ENCODE results near the gene RHBDL1. TPM values are rescaled to one million over a fixed set of nuclear protein-coding genes. Genes with fewer than 3 reads are reported as not detected.
A peak's percentile ranks its signal among the peaks of the same experiment; 100 is the strongest.

RHBDL1 gene
- total and polyA plus RNA-seq, 2 experiments from 2014 or later, result 0.90 to 2.1 TPM

DNA sequence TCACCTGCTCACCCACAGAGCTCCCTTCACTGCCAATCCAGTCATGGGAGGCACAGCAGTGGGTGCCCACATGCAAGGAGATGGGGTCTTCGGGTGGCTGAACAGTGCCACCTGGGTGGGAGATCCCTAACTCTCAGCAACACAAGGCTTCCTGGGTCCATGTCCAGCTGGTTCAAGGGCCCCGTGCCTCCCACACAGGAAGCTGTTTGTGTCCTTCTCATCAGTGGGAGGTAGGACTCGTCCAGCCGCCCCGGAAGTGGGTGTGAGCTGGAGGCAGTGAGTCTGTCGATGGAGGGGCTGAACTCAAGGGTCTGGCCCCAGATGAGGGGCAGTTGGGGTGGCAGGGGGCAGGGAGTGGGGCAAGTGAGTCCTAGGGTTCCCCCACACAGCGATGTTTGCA lies 28.6 kb downstream of the RHBDL1 start:
- in situ Hi-C loops (cut with MboI), result no loop called here

DNA sequence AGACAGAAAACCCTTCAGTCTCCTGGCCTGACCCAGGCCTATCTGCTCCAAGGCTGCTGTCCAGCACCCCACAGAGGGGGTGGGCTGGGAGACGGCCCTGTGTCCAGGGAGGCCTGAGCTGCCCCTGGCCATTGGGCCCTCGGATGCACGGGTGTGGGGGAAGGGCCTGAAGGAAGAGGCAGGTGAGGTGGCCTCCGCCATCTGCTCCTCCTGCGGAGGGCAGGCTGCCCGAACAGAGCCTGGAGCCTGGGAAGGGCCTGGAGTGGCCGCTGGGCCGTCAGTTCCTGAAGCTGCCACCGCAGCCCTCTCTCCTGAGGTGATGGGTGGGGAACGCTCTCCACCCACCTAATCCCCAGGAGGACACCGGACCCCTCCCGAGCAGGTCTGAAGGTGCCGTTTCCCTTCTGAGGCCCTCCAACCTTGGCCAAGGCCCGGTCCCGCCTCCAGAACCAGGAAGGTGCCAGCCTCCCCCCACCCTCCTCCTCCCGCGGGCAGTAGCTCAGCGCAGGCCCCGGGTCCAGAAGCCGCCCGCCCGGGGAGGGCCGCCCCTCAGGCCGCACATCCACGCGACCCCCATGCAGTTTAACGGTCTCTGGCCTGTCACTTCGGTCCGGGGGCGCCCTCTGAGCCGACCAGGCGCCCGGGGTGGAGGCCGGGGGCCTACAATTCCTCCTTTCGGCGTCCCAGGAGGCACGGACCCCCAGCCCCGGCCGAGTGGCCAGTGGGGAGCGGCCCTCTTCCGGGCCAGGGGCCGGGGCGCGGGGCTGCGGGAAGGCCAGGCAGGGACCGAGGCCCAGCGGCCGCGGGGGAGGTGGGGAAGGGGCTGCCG lies 29.3 kb downstream of the RHBDL1 start:
- peaks cover 40% of the 10 kb centered on the region for H3K27me3 ChIP-seq (replicated peaks; ENCODE audit: insufficient read depth)

More for the DNA sequence above, 28.6 kb downstream of the RHBDL1 start:
- H3K36me3 ChIP-seq (ENCODE audit: low read depth), result no peaks in the 10 kb centered on the region
- peaks cover 40% of the 10 kb centered on the region for H3K27me3 ChIP-seq (replicated peaks; ENCODE audit: insufficient read depth)
- H3F3A ChIP-seq (ENCODE audit: insufficient read depth), result no peaks in the 10 kb centered on the region
- H3K4me3 ChIP-seq, result no peak overlapping the region
- H3K9ac ChIP-seq, result no peak overlapping the region
- H2AFZ ChIP-seq, result no peak overlapping the region
- H3K4me2 ChIP-seq (ENCODE audit: unreplicated experiment), result no peak overlapping the region
- WGBS, 2 experiments (ENCODE audit: low coverage in 1 of 2, low lambda C conversion rate in 2 of 2, missing lambda C conversion rate in 2 of 2), result 72 to 73% methylated on average over 6 to 7 of the region's 7 CpGs
- no peaks in the 10 kb centered on the region for H3K79me2 ChIP-seq (ENCODE audit: insufficient read depth)
- no peaks in the 10 kb centered on the region for H3K9me3 ChIP-seq (ENCODE audit: low read depth)
- H3K4me1 ChIP-seq (ENCODE audit: insufficient read depth), result no peaks in the 10 kb centered on the region
- TF ChIP-seq EZH2phosphoT487 (IDR thresholded peaks at IDR 0.05; ENCODE audit: insufficient read depth, low read depth), result no peak
- no peak for TF ChIP-seq EZH2 (IDR thresholded peaks at IDR 0.05; ENCODE audit: insufficient read depth, poor library complexity, severe bottlenecking)
- no peaks in the 10 kb centered on the region for H4K20me1 ChIP-seq (ENCODE audit: insufficient read depth)
- no peak for DNase-seq
- H3K9me2 ChIP-seq (ENCODE audit: insufficient read depth), result no peaks in the 10 kb centered on the region
- no peak overlapping the region for H3K27ac ChIP-seq

GRCh38 chr16:705431-706188 lies 30.1 kb downstream of the RHBDL1 start, which contains the start of gene FBXL16:
TSS of gene FBXL16 (minus strand) at chr16:705801. CDS start at chr16:697405, 8,396 bp downstream.
- Histone ChIP-seq H3K9me2 (ENCODE audit: insufficient read depth) (no peaks in the 10 kb centered on the region), H3K79me2 (ENCODE audit: insufficient read depth) (no peaks in the 10 kb centered on the region), H3F3A (ENCODE audit: insufficient read depth) (no peaks in the 10 kb centered on the region), H3K27me3 (replicated peaks; ENCODE audit: insufficient read depth) (peaks cover 47% of the 10 kb centered on the region), H3K4me2 (ENCODE audit: unreplicated experiment) (no peak within 1 kb of the TSS), H3K4me3 (no peak within 1 kb of the TSS), H3K9ac (no peak within 1 kb of the TSS), H3K27ac (no peak within 1 kb of the TSS), H3K4me1 (ENCODE audit: insufficient read depth) (peaks cover 5% of the 10 kb centered on the region; the same call in 1 of the 2 replicates), H3K9me3 (ENCODE audit: low read depth) (no peaks in the 10 kb centered on the region), H3K36me3 (ENCODE audit: low read depth) (no peaks in the 10 kb centered on the region), H4K20me1 (ENCODE audit: insufficient read depth) (no peaks in the 10 kb centered on the region), H2AFZ (no peak within 1 kb of the TSS)
- TF ChIP-seq EZH2 (IDR thresholded peaks at IDR 0.05; ENCODE audit: insufficient read depth, poor library complexity, severe bottlenecking), result no peak
- no peak for TF ChIP-seq EZH2phosphoT487 (IDR thresholded peaks at IDR 0.05; ENCODE audit: insufficient read depth, low read depth)
- in situ Hi-C loops (cut with MboI), result no loop called here
- no peak for DNase-seq
- 3 to 4% methylated on average over 11 to 83 of the region's 115 CpGs for WGBS, 2 experiments (ENCODE audit: low coverage in 1 of 2, low lambda C conversion rate in 2 of 2, missing lambda C conversion rate in 2 of 2)

More for the DNA sequence above, 29.3 kb downstream of the RHBDL1 start:
- Histone ChIP-seq H3K4me3 (no peak overlapping the region), H3K9me2 (ENCODE audit: insufficient read depth) (no peaks in the 10 kb centered on the region), H3F3A (ENCODE audit: insufficient read depth) (no peaks in the 10 kb centered on the region), H4K20me1 (ENCODE audit: insufficient read depth) (no peaks in the 10 kb centered on the region), H3K27ac (no peak overlapping the region), H3K4me2 (ENCODE audit: unreplicated experiment) (no peak overlapping the region), H3K79me2 (ENCODE audit: insufficient read depth) (no peaks in the 10 kb centered on the region), H2AFZ (no peak overlapping the region), H3K9ac (no peak overlapping the region), H3K4me1 (ENCODE audit: insufficient read depth) (peaks cover 2% of the 10 kb centered on the region; the same call in 1 of the 2 replicates), H3K36me3 (ENCODE audit: low read depth) (no peaks in the 10 kb centered on the region), H3K9me3 (ENCODE audit: low read depth) (no peaks in the 10 kb centered on the region)
- TF ChIP-seq EZH2 (IDR thresholded peaks at IDR 0.05; ENCODE audit: insufficient read depth, poor library complexity, severe bottlenecking), result peak; percentile 74
- TF ChIP-seq EZH2phosphoT487 (IDR thresholded peaks at IDR 0.05; ENCODE audit: insufficient read depth, low read depth), result no peak
- 14 to 21% methylated on average over 28 to 35 of the region's 50 CpGs for WGBS, 2 experiments (ENCODE audit: low coverage in 1 of 2, low lambda C conversion rate in 2 of 2, missing lambda C conversion rate in 2 of 2)
- no peak for DNase-seq
- in situ Hi-C loops (cut with MboI), result no loop called here

GRCh38 chr16:706189-707061 lies 31.0 kb downstream of the RHBDL1 start:
- no peaks in the 10 kb centered on the region for H4K20me1 ChIP-seq (ENCODE audit: insufficient read depth)
- no peaks in the 10 kb centered on the region for H3F3A ChIP-seq (ENCODE audit: insufficient read depth)
- H3K36me3 ChIP-seq (ENCODE audit: low read depth), result no peaks in the 10 kb centered on the region
- H3K9ac ChIP-seq, result no peak overlapping the region
- H3K9me2 ChIP-seq (ENCODE audit: insufficient read depth), result no peaks in the 10 kb centered on the region
- in situ Hi-C loops (cut with MboI), result no loop called here
- H3K9me3 ChIP-seq (ENCODE audit: low read depth), result no peaks in the 10 kb centered on the region
- no peak overlapping the region for H3K4me2 ChIP-seq (ENCODE audit: unreplicated experiment)
- 5 to 6% methylated on average over 29 to 47 of the region's 49 CpGs for WGBS, 2 experiments (ENCODE audit: low coverage in 1 of 2, low lambda C conversion rate in 2 of 2, missing lambda C conversion rate in 2 of 2)
- H2AFZ ChIP-seq, result no peak overlapping the region
- no peak overlapping the region for H3K4me3 ChIP-seq
- H3K27me3 ChIP-seq (replicated peaks; ENCODE audit: insufficient read depth), result peaks cover 45% of the 10 kb centered on the region
- H3K4me1 ChIP-seq (ENCODE audit: insufficient read depth), result peaks cover 5% of the 10 kb centered on the region; the same call in 1 of the 2 replicates
- H3K27ac ChIP-seq, result no peak overlapping the region
- no peak for DNase-seq
- no peaks in the 10 kb centered on the region for H3K79me2 ChIP-seq (ENCODE audit: insufficient read depth)
- no peak for TF ChIP-seq EZH2phosphoT487 (IDR thresholded peaks at IDR 0.05; ENCODE audit: insufficient read depth, low read depth)
- TF ChIP-seq EZH2 (IDR thresholded peaks at IDR 0.05; ENCODE audit: insufficient read depth, poor library complexity, severe bottlenecking), result peak; percentile 79
